HUDEP-2 (cell line): ENCODE measurements around the gene COCH.
"Not testable (repeated sequence)": the region's sequence is repeated elsewhere in the genome, so short reads cannot be mapped to it uniquely, and the experiment has no call there.

Experiments
- DNase-seq, 76 experiments: peaks; one replicate each; lab custom pipeline; 2025; ENCODE audit not compliant: unreplicated experiment in 76 of 76; lab: John Stamatoyannopoulos, UW

COCH gene

DNA sequence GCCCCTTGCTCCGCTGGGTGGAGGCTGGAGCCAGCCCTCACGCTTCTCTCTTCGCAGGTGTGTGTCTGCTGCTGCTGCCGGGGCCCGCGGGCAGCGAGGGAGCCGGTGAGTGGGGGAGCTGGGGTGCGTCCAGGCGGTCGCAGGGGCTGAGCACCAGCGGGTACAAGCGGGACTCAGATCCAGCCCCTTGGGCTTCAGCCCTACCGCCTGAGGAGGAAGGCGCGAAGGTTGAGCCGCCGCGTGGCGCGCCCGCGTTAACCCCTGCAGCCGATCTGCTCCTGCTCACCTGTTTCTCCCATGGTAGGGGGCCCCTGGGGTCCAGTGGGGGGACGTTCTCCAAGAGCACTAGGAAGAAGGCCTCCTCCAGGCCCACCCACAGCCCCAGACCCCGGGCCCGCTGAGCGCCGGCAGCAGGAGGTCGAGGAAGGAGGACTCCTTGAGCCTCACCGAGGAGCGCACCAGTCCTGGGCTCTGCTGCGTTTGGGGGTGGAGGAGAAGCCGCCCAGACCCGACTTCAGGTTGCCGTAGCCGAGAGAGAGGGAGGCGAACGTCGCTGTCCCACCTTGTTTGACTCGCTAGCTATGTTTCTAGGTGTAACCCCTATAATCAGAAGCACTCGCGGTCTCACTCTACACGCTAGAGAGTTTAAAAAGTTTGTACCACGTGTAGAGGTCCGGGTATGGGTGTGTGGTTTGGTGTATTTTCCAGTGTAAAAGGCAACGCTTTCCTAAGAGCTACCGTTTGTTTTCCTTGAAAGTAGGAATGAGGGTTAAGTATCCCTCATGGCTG lies 834 bp downstream of the COCH start:
- DNase-seq, result peak in 28 of 76 experiments; percentile 8 to 74 (median 33)

DNA sequence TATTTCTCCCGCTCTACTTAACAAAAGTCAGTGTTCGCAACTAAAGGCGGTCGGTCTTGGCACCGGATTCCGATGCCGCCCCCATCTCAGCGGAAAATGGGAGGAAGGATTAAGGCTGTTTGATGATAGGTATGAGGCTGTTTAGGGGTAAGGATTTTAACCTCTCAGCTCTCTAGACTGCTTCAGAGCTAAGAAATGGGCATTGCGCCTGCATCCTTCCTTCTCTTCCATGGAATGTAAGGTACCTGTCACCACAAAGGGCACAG lies 1.4 kb downstream of the COCH start:
- peak in 3 of 76 experiments; percentile 15 to 21 (median 20) for DNase-seq

DNA sequence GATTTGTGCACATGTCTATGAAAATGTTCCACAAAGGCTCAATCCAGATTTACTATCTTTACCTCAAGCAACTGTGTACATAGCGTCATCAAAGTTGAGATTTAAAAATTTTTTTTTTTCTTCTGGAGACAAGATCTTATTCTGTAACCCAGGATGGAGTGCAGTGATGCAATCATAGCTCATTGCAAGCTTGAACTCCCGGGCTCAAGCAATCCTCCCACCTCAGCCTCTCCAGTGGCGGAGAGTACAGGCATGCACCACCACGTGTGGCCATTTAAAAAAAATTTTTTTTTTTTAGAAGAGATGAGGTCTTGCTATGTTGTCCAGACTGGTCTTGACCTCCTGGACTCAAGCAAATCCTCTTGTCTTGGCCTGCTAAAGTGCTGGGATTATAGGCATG lies 2.3 kb downstream of the COCH start:
- no peak for DNase-seq

DNA sequence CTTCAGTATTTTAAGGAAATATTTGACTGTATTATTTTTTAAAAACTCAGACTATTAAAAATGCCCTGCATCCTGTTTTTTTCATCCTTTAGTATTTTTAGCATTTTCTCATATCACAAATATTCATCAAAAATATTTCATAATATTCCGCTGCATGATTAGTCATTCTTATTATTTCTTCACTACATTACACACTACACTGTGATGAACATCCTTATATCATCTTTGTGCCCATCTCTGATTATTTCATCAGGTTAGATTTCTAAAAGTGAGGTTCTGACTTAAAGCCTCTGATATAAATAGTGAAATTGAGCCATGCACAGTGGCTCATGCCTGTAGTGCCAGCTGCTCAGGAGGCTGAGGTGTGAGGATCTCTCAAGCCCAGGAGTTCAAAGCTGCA lies 8.1 kb downstream of the COCH start:
- DNase-seq, result no peak

DNA sequence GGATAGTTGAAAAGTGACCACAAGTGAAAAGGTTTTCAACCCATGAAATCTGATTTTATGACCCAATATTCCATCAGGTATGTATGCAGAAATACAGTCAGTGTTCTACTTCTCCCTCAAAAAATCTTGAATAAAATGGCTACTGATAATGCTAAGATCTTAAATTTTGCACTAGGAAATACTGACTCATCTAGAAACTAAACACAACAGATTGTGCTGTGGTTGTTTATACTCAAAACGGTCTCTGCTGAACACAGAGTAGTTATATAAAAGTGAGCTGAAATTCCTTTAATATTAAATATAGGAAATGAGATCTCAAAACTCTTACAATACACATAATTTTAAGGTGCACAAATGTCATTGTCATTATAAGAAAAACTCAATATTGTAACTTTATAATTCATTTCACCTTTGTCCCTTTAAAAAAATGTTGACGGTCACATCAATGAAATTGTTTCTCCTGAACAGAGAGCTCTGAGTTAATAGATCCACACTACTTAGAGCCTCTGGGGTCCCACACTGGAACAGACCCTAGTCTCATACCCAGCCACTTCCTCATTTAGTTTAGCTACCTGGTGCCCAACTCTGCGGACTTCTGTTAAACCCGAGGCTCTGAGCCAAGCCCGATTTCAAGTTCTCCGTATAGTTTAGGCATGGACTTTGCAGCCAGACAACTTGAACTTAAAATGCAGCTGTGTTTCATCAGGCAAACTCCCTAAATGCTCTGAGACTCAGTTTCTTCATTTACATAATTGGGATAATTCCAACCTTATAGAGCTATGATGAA lies 9.3 kb downstream of the COCH start:
- no peak for DNase-seq

DNA sequence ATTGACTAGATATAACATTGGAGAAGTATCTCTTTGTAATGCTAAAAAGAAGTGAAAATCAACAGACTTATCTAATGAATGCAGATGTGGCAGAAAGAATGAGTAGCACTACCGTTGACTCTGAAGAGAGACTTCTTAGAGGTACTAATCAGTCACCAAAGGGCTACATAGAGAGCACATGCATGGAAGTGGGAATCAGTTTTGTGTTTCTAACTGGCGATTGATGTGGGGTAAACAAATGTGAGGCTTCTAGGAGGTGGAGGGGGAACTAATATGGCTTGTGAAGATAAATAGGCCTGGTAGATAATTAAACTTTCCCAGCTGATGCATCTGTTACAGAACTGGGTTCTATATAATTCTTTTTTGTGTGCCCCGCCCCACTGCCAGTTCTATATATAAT lies 10.5 kb downstream of the COCH start:
- peak in 6 of 76 experiments; percentile 8 to 32 (median 17) for DNase-seq

DNA sequence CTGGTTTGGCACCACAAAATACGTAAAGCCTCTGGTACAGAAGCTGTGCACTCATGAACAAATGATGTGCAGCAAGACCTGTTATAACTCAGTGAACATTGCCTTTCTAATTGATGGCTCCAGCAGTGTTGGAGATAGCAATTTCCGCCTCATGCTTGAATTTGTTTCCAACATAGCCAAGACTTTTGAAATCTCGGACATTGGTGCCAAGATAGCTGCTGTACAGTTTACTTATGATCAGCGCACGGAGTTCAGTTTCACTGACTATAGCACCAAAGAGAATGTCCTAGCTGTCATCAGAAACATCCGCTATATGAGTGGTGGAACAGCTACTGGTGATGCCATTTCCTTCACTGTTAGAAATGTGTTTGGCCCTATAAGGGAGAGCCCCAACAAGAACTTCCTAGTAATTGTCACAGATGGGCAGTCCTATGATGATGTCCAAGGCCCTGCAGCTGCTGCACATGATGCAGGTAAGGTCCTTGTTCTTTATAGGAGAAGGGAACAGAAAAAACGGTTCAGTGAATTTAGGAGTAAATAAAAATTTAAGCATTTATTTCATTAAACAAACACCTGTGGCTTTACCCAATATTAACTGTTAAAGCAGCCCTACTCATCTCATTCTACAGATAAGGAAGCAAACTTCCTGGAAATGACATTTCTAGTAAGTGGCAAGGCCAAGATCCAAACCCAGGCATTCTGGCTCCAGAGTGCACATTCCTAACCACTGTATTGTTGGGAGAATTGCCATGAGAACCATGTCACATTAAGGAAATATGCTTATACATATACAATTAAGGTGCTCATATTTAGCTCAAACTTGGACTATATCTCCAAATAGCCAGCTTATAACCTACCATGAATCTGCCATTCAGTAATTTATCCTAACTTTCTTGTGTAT lies 11.7 kb downstream of the COCH start:
- DNase-seq, result no peak

DNA sequence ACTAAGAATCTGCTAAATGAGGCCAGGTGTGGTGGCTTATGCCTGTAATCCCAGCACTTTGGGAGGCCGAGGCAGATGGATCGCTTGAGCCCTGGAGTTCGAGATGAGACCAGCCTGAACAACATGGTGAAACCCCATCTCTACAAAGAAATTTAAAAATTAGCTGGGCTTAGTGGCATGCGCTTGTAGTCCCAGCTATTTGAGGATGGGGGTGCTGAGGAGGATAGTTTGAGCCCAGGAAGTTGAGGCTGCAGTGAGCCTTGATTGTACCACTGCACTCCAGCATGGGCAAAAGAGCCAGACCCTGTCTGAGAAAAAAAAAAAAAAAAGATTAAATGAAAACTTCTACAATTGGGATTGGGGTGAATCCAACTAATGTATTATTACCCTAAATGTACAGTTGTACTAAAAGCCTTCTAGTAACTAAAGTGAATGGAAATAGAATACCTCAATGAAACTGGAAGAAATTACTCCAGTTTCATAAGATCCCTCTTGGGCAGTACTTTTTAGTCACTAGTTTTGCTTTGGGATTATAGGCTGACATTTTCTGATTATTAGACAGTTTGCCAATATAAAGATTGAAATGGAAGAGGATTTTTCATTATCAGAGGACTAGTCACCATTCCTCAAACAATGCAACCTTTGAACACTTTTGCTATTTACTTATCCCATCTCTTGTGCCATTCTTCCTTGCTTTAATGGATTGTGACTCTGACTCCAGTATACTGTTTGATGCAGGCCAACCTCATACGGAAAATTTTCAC lies 14.3 kb downstream of the COCH start:
- DNase-seq, result no peak

DNA sequence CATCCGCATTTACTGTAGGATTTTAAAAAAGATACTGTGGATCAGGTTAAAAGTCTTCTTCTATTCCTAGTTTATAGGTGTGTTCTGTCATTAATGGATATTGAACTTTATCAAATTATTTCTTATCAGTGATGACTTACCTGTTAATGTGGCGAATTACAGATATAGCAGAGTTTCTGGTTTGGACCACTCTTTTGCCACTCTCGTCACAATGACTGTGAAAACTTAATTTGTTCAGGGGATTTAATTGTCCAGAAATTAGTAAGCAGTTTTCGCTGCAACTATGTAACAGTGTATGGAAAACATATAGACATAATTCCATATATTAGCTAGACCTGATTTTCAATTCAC lies 14.9 kb downstream of the COCH start:
- DNase-seq, result no peak

DNA sequence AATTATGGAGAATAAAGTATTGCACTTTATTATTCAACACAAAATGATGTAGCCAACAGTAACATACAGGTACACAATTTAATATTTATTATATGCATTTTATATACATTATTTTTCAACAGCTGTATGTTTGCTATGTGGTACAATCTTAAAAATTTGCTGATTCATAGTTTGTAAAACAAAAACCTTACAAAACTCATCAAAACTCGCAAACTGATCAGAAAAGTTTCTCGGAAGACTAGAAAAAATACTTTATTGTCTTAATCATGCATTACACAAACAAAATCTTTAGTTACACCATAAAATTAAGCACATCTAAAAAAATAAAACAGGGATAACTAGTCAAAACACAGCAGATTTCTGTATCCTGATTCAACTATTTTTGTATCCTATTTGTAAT lies 19.5 kb downstream of the COCH start:
- DNase-seq, result no peak

DNA sequence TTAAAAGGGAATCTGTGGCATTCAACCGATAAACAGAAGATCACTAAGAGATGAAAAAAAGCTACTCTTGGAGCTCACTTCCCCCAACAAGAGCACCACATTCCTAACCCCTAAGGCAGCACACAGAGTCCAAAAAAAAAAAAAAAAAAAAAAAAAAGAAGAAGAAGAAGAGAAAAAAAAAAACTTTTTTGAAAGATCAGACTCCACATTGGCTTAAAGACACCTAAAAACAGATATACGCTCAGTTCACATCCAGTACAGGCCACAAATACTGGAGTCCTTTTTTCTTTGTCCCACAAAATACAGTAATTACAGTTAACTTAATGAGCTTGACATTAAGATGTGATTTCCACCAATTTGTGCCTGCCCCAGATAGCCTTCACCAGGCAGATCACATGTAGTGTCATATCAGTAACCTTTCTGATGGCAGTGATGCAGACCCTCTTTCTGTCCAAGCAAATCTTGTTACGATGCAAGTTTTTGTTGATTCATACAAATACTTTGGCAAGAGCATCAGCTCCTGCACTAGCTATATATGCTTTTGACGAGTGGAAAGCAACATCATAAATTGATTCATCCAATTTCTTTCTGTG lies 20.7 kb downstream of the COCH start:
- no peak for DNase-seq

DNA sequence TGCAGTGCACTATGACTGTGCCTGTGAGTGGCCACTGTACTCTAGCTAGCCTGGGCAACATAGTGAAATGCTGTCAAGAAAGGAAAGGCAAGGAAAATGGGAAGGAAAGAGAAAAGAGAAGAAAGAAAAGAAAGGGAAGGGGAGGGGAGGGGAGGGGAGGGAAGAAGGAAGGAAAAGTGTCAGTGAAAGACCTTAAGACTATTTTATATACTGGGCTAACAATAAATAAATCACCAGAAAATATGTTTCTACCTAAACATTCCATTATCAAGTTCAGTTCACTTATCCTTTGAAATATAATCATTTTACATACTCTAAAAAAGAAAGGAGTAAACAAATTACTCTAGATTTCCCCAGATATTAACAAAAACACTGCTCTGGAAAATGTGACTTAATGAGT lies 22.1 kb downstream of the COCH start:
- no peak for DNase-seq

DNA sequence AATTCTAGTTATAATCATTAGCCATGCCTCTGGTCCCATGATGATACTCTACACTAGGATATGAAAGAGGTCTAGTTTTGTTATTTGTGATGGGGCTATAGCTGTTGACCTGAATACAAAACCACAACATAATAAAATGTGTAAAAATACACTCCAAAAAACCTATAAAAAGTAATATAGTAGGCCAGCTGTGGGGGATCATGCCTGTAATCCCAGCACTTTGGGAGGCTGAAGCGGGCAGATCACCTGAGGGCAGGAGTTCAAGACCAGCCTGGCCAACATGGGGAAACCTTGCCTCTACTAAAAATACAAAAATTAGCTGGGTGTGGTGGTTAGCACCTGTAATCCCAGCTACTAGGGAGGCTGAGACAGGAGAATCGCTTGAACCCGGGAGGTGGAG lies 22.8 kb downstream of the COCH start:
- DNase-seq, result not testable (repeated sequence)

DNA sequence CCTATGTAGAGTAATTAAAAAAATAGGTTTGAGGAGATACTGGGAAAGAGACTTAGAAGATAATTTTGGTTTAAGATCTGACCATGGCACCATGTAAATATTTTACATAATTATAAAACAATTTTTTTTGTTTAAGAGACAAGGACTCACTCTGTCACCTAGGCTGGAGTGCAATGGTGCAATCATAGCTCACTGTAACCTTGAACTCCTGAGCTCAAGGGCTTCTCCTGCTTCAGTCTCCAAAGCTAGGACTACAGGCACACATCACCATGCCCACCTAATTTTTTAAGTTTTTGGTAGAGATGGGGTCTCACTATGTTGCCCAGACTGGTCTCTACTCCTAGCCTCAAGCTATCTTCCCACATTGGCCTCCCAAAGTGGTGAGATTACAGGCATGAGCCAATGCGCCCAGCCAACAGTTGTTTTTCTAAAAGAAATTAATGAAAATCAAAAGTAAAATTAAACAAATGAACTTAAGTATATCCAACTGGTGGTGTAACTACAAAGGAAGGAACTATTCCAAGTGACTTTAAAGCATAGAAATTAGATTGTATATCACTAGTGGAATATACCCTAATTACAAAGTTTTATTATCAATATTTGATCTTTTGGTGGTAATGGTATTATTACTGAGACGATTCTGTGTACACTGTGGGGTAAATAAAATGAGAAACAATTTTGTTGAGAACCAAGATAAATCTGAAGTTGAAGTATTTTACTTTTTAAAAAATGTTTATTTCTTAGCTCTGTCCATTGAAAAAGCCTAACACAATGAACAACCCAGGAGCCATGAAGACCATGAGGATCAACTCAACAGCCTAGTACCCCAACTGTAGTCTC lies 29.1 kb downstream of the COCH start:
- no peak for DNase-seq

DNA sequence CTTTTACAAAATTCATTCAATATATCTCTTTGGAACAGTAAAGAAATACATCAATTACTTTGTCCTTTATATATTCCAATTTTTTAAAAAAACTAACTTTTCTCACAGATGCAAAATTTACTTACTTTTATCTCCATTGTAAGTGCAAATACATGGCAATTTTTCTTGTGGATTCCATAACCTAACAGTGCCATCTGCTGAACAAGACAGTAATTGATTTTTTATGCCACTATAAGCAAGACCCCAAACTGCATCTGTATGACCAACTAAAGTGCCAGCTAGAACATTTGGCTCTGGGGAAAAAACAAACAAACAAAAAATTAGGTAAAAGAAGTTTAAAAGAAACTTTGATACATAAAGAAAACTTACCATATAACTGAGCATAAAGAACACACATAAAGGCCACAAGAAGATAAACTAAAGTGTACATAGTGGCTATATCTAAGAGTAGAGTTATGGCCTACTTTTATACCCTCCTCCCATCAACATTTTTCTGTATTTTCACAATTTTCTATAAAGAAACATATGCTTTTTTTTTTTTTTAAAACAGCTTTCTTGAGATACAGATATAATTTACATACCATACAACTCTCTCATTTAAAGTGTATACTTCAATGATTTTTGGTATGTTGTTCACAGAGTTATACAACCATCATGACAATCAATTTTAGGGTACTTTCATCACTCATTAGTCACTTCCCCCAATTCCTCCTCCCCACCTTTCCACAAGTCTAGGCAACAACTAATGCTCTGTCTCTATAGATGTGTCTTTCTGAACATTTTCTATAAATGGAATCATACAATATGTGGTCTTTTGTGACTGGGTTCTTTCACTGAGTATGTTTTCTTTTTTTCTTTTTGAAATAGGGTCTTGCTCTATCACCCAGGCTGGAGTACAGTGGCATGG lies 32.6 kb downstream of the COCH start:
- peak in 4 of 76 experiments; percentile 11 to 27 (median 18) for DNase-seq

DNA sequence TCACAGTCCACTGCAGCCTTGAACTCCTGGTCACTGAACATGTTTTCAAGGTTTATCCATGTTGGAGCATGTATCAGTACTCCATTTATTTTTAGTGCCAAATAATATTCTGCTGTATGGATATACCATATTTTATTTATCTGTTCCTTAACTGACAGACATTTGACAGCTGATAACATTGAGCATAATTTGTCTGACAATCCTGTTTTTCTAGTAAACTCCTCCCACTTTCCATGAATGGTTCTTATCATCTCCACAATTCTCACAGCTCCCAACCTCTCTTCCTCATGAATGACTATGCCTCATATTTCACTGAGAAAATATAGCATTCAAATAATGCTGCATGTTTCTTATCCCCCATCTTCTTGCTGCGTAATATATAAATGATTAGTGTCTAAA lies 33.3 kb downstream of the COCH start:
- peak in 7 of 76 experiments; percentile 11 to 57 (median 26) for DNase-seq

DNA sequence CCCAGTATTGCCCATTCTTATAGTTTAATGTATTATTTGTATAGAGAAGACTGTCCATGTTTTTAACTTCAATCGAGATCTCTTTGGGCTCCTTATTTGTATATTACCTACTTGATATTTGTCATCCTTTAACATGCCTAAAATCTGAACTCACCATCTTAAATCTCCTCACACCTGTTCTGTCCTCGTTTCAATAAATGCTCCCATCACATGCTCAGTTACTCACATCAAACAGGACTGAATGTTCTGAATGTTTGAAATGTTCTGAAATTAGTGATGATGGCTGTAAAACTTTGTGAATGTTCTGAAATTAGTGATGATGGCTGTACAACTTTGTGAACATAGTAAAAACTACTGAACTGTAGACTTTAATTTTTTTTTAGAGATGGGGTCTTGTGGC lies 34.5 kb downstream of the COCH start:
- DNase-seq, result no peak

DNA sequence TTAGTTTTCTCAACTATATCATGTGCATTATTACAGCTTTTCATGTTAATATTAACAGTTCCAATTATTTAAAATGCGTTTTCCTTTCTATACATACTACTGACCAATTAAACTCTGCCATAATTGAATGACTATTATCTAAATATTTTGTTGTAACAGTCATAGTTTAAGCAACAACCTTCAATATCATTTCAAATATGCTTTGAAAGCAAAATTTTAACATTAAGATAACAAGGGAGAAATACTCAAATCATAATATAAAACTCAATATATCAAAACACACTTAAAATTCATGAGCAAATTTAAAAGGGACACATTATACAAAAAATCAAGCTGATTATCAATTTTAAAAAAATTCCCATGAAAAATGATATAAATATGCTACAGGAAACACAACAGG lies 40.5 kb downstream of the COCH start:
- DNase-seq, result no peak
